DOHH2 (cell line): ENCODE data around the gene TM9SF2.

Experiments
- H3F3A ChIP-seq: fragments of 200-600 bp; sonication (generic), shearing (Covaris generic); 2 replicates; pipeline ENCODE4 v1.6.0; 2016; ENCODE audit warnings: antibody characterized with exemption, mild to moderate bottlenecking; ENCODE audit not compliant: control insufficient read depth, insufficient read depth
- H3K27ac ChIP-seq: fragments of 200-600 bp; sonication (generic); 2 replicates; pipeline ENCODE4 v1.5.1; 2014; ENCODE audit warnings: low read depth, mild to moderate bottlenecking, low read length, moderate library complexity
- H3K27me3 ChIP-seq: fragments of 200-600 bp; sonication (generic); 2 replicates; pipeline ENCODE4 v1.6.1; 2014; ENCODE audit warnings: mild to moderate bottlenecking, low read length, mixed read lengths; ENCODE audit not compliant: control insufficient read depth
- H3K36me3 ChIP-seq: fragments of 200-600 bp; sonication (generic); 2 replicates; pipeline ENCODE4 v1.6.1; 2014; ENCODE audit warnings: mild to moderate bottlenecking, low read length, moderate library complexity, mixed read lengths; ENCODE audit not compliant: control insufficient read depth
- H3K4me1 ChIP-seq: fragments of 200-600 bp; sonication (generic); 2 replicates; pipeline ENCODE4 v1.6.1; 2014; ENCODE audit warnings: mild to moderate bottlenecking, low read length, mixed read lengths; ENCODE audit not compliant: control insufficient read depth
- H3K4me2 ChIP-seq: fragments of 200-600 bp; sonication (generic); 2 replicates; pipeline ENCODE4 v1.6.0; 2014; ENCODE audit warnings: mild to moderate bottlenecking, low read length, moderate library complexity
- H3K4me3 ChIP-seq: fragments of 200-600 bp; sonication (generic); 2 replicates; pipeline ENCODE4 v1.5.1; 2014; ENCODE audit warnings: mild to moderate bottlenecking, low read length, mixed read lengths
- H3K79me2 ChIP-seq: fragments of 200-600 bp; sonication (generic); 2 replicates; pipeline ENCODE4 v1.6.1; 2014; ENCODE audit warnings: mild to moderate bottlenecking, low read length, mixed read lengths; ENCODE audit not compliant: control insufficient read depth
- H3K9me2 ChIP-seq: fragments of 200-600 bp; sonication (generic); replicated peaks from 2 replicates; pipeline ENCODE4 v1.6.1; 2014; ENCODE audit warnings: mild to moderate bottlenecking, low read length, mixed read lengths; ENCODE audit not compliant: control insufficient read depth
- H3K9me3 ChIP-seq: fragments of 200-600 bp; sonication (generic); 2 replicates; pipeline ENCODE4 v1.6.1; 2014; ENCODE audit warnings: antibody characterized with exemption, low read length, mixed read lengths; ENCODE audit not compliant: control insufficient read depth, insufficient read depth
- H4K20me1 ChIP-seq: fragments of 200-600 bp; sonication (generic); 2 replicates; pipeline ENCODE4 v1.6.0; 2014; ENCODE audit warnings: low read depth, mild to moderate bottlenecking, antibody characterized with exemption, low read length, moderate library complexity; ENCODE audit not compliant: control insufficient read depth, insufficient read depth
- CTCF ChIP-seq: fragments of 200-600 bp; sonication (generic); IDR thresholded peaks from one replicate; pipeline ENCODE4 v1.5.1; 2014; ENCODE audit warnings: antibody characterized with exemption, mild to moderate bottlenecking, low read depth, low read length; ENCODE audit not compliant: poor library complexity, severe bottlenecking
- EZH2phosphoT487 ChIP-seq: fragments of 200-600 bp; sonication (generic); IDR thresholded peaks from 2 replicates; pipeline ENCODE4 v1.6.1; 2017; ENCODE audit warnings: borderline replicate concordance, mild to moderate bottlenecking, antibody characterized with exemption, low read length, moderate library complexity, mixed read lengths

The TM9SF2 gene

GRCh38 chr13:99540530-99540929 is 39.3 kb downstream of the TM9SF2 start:
- no peak overlapping the region for H3K4me2 ChIP-seq
- TF ChIP-seq CTCF (no peak), EZH2phosphoT487 (no peak)

GRCh38 chr13:99542788-99543406 is 41.6 kb downstream of the TM9SF2 start:
- Histone ChIP-seq H3K36me3 (peaks cover 79% of the 10 kb centered on the region), H3K27ac (peak overlapping the region; percentile 59), H3K4me2 (peak overlapping the region; percentile 44), H3K9me3 (no peaks in the 10 kb centered on the region), H3K4me3 (peak overlapping the region; percentile 14; the same call in 1 of the 2 replicates), H3K9me2 (no peaks in the 10 kb centered on the region), H4K20me1 (no peaks in the 10 kb centered on the region), H3F3A (peaks cover 4% of the 10 kb centered on the region; the same call in 1 of the 2 replicates), H3K27me3 (no peaks in the 10 kb centered on the region), H3K4me1 (peaks cover 16% of the 10 kb centered on the region), H3K79me2 (no peaks in the 10 kb centered on the region)
- TF ChIP-seq CTCF = no peak
- TF ChIP-seq EZH2phosphoT487 = no peak

More at GRCh38 chr13:99540530-99540929, 39.3 kb downstream of the TM9SF2 start:
- H3K9me2 ChIP-seq = no peaks in the 10 kb centered on the region
- H4K20me1 ChIP-seq = no peaks in the 10 kb centered on the region
- H3K4me1 ChIP-seq = peaks cover 16% of the 10 kb centered on the region
- H3F3A ChIP-seq = peaks cover 4% of the 10 kb centered on the region; the same call in 1 of the 2 replicates
- H3K27ac ChIP-seq = no peak overlapping the region
- H3K9me3 ChIP-seq = no peaks in the 10 kb centered on the region
- peaks cover 73% of the 10 kb centered on the region for H3K36me3 ChIP-seq
- no peaks in the 10 kb centered on the region for H3K79me2 ChIP-seq
- no peak overlapping the region for H3K4me3 ChIP-seq
- no peaks in the 10 kb centered on the region for H3K27me3 ChIP-seq

GRCh38 chr13:99545361-99545760 is 44.1 kb downstream of the TM9SF2 start:
- Histone ChIP-seq H3K4me2 (no peak overlapping the region), H3K9me3 (no peaks in the 10 kb centered on the region), H3K27ac (no peak overlapping the region), H3K79me2 (no peaks in the 10 kb centered on the region), H3K4me1 (peaks cover 16% of the 10 kb centered on the region), H3K4me3 (no peak overlapping the region), H3F3A (peaks cover 4% of the 10 kb centered on the region; the same call in 1 of the 2 replicates), H3K36me3 (peaks cover 85% of the 10 kb centered on the region), H4K20me1 (no peaks in the 10 kb centered on the region), H3K9me2 (no peaks in the 10 kb centered on the region), H3K27me3 (no peaks in the 10 kb centered on the region)
- TF ChIP-seq EZH2phosphoT487 = no peak
- no peak for TF ChIP-seq CTCF
